Endothelial cell (in vitro differentiated cells): Measurements from ENCODE around the gene RTN4. TPM values are rescaled to one million over a fixed set of nuclear protein-coding genes. Genes with fewer than 3 reads are reported as not detected.
A peak's percentile ranks its signal among the peaks of the same experiment; 100 is the strongest.

ENCODE experiments used
- DNase-seq: peaks from one replicate; pipeline ENCODE4 v3.0.0; 2021; ENCODE audit warnings: low spot score
- H3K27ac Mint-ChIP-seq: one replicate; pipeline ENCODE4 v1.8.0; 2021; ENCODE audit warnings: mixed read lengths, inconsistent platforms; ENCODE audit not compliant: unreplicated experiment
- H3K27me3 Mint-ChIP-seq: one replicate; pipeline ENCODE4 v1.8.0; 2021; ENCODE audit warnings: mild to moderate bottlenecking, moderate library complexity, mixed read lengths, inconsistent platforms; ENCODE audit not compliant: unreplicated experiment
- H3K36me3 Mint-ChIP-seq: one replicate; pipeline ENCODE4 v1.8.0; 2021; ENCODE audit warnings: mild to moderate bottlenecking, low read depth, mixed read lengths, inconsistent platforms; ENCODE audit not compliant: unreplicated experiment
- H3K4me1 Mint-ChIP-seq: one replicate; pipeline ENCODE4 v1.8.0; 2021; ENCODE audit warnings: mild to moderate bottlenecking, mixed read lengths, inconsistent platforms; ENCODE audit not compliant: unreplicated experiment
- H3K4me3 Mint-ChIP-seq: one replicate; pipeline ENCODE4 v1.8.0; 2021; ENCODE audit warnings: mild to moderate bottlenecking, mixed read lengths, inconsistent platforms; ENCODE audit not compliant: unreplicated experiment
- H3K9me3 Mint-ChIP-seq: one replicate; pipeline ENCODE4 v1.8.0; 2021; ENCODE audit warnings: mixed read lengths, inconsistent platforms; ENCODE audit not compliant: unreplicated experiment
- total RNA-seq: library from RNA; stranded (reverse); fragmentation: NEBNext Ultra II Directional; extraction: Animal tissue kit (Norgen Biotek cat#: 25700); gene quantifications from one replicate; pipeline ENCODE4 v1.2.1, GENCODE V29; 2021; ENCODE audit not compliant: unreplicated experiment
- TF ChIP-seq, protein P1 (sequence below): fragments of 200-600 bp; sonication (generic); IDR thresholded peaks from one replicate; pipeline ENCODE4 v1.5.0; 2021; ENCODE audit warnings: antibody characterized with exemption; ENCODE audit not compliant: unreplicated experiment

RTN4 gene
- total RNA-seq, 1 donor from 2014 or later: 264 TPM

GRCh38 chr2:54979321-54980044 lies 70.8 kb downstream of the RTN4 start:
- Mint-ChIP-seq H3K4me1 (peaks cover 19% of the 10 kb centered on the region), H3K36me3 (peaks cover 13% of the 10 kb centered on the region), H3K27ac (no peak overlapping the region), H3K9me3 (no peaks in the 10 kb centered on the region), H3K4me3 (no peak overlapping the region), H3K27me3 (peaks cover 2% of the 10 kb centered on the region)
- DNase-seq: no peak
- TF ChIP-seq, protein P1, sequence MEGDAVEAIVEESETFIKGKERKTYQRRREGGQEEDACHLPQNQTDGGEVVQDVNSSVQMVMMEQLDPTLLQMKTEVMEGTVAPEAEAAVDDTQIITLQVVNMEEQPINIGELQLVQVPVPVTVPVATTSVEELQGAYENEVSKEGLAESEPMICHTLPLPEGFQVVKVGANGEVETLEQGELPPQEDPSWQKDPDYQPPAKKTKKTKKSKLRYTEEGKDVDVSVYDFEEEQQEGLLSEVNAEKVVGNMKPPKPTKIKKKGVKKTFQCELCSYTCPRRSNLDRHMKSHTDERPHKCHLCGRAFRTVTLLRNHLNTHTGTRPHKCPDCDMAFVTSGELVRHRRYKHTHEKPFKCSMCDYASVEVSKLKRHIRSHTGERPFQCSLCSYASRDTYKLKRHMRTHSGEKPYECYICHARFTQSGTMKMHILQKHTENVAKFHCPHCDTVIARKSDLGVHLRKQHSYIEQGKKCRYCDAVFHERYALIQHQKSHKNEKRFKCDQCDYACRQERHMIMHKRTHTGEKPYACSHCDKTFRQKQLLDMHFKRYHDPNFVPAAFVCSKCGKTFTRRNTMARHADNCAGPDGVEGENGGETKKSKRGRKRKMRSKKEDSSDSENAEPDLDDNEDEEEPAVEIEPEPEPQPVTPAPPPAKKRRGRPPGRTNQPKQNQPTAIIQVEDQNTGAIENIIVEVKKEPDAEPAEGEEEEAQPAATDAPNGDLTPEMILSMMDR: no peak

- TF ChIP-seq, protein P1: no peak
- DNase-seq: no peak
- Mint-ChIP-seq H3K4me3 (no peak overlapping the region), H3K9me3 (no peaks in the 10 kb centered on the region), H3K4me1 (peaks cover 15% of the 10 kb centered on the region), H3K27ac (no peak overlapping the region), H3K27me3 (peaks cover 2% of the 10 kb centered on the region), H3K36me3 (peaks cover 8% of the 10 kb centered on the region)
Measured at GRCh38 chr2:54977149-54977548, 73.1 kb downstream of the RTN4 start.

GRCh38 chr2:54975598-54976492 lies 74.4 kb downstream of the RTN4 start:
- H3K36me3 Mint-ChIP-seq: peaks cover 15% of the 10 kb centered on the region
- H3K9me3 Mint-ChIP-seq: no peaks in the 10 kb centered on the region
- TF ChIP-seq, protein P1: no peak
- peak overlapping the region; percentile 45 for H3K27ac Mint-ChIP-seq
- no peak for DNase-seq
- H3K4me3 Mint-ChIP-seq: no peak overlapping the region
- H3K4me1 Mint-ChIP-seq: peaks cover 15% of the 10 kb centered on the region
- peaks cover 2% of the 10 kb centered on the region for H3K27me3 Mint-ChIP-seq

DNA sequence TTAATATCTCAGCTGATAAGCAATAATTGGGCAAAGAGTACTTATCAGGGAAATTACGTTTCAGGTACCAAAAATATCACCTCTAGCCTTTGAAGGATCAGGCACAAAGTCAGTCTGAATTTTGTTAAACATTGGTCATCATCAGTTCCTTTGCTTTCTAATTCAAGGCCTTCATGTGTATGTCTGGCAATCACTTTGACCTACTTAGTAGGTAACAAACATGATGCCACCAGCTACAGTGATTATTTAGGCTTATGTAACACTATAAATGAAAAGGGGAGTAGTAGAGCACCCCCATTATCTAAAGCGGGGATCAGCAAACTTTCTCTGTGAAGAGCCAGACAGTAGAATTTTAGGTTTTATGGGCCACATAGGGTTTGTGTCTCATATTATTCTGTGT lies 75.1 kb downstream of the RTN4 start:
- Mint-ChIP-seq H3K27ac (no peak overlapping the region), H3K4me1 (peaks cover 15% of the 10 kb centered on the region), H3K36me3 (peaks cover 15% of the 10 kb centered on the region), H3K9me3 (no peaks in the 10 kb centered on the region), H3K27me3 (peaks cover 3% of the 10 kb centered on the region), H3K4me3 (no peak overlapping the region)
- DNase-seq: no peak
- TF ChIP-seq, protein P1: no peak
